ENCODE results near the gene SOCS4.

Gene SOCS4

GRCh38 chr14:55084401-55085059 lies 57.5 kb downstream of the SOCS4 start:
- no peak for TF ChIP-seq CTCF (IDR thresholded peaks at IDR 0.05; ENCODE audit: extremely low read depth, insufficient read depth, missing control alignments)
- DNase-seq (ENCODE audit: low spot score) = no peak
- in situ Hi-C loops (cut with MboI; ENCODE audit: low pct_unique_long_range_greater_than_20kb, low sequenced_read_pairs, unreplicated experiment) = no loop called here

GRCh38 chr14:55085060-55085660 lies 58.1 kb downstream of the SOCS4 start:
- TF ChIP-seq CTCF (IDR thresholded peaks at IDR 0.05; ENCODE audit: extremely low read depth, insufficient read depth, missing control alignments) = no peak
- in situ Hi-C loops (cut with MboI; ENCODE audit: low pct_unique_long_range_greater_than_20kb, low sequenced_read_pairs, unreplicated experiment) = no loop called here
- DNase-seq (ENCODE audit: low spot score) = no peak

- DNase-seq (ENCODE audit: low spot score) = no peak
- in situ Hi-C loops (cut with MboI; ENCODE audit: low pct_unique_long_range_greater_than_20kb, low sequenced_read_pairs, unreplicated experiment) = no loop called here
- no peak for TF ChIP-seq CTCF (IDR thresholded peaks at IDR 0.05; ENCODE audit: extremely low read depth, insufficient read depth, missing control alignments)
Measured at GRCh38 chr14:55086938-55087337, 59.9 kb downstream of the SOCS4 start.

- in situ Hi-C loops (cut with MboI; ENCODE audit: low pct_unique_long_range_greater_than_20kb, low sequenced_read_pairs, unreplicated experiment) = no loop called here
- TF ChIP-seq CTCF (IDR thresholded peaks at IDR 0.05; ENCODE audit: extremely low read depth, insufficient read depth, missing control alignments) = no peak
- DNase-seq (ENCODE audit: low spot score) = no peak
Measured at GRCh38 chr14:55088356-55088755, 61.3 kb downstream of the SOCS4 start.

GRCh38 chr14:55092341-55092740 lies 65.3 kb downstream of the SOCS4 start:
- in situ Hi-C loops (cut with MboI; ENCODE audit: low pct_unique_long_range_greater_than_20kb, low sequenced_read_pairs, unreplicated experiment) = no loop called here

More at GRCh38 chr14:55092341-55092740, 65.3 kb downstream of the SOCS4 start:
- DNase-seq (ENCODE audit: low spot score) = no peak
- no peak for TF ChIP-seq CTCF (IDR thresholded peaks at IDR 0.05; ENCODE audit: extremely low read depth, insufficient read depth, missing control alignments)

All from GM13977 (cell line).